HFFc6 (cell line): ENCODE measurements around the gene MCRIP1. TPM values are rescaled to one million over a fixed set of nuclear protein-coding genes. Genes with fewer than 3 reads are reported as not detected.

Experiments used
- DNase-seq: peaks from one replicate; pipeline ENCODE4 v3.0.0-alpha.2; 2018
- H3K27ac Mint-ChIP-seq: 2 replicates; pipeline ENCODE4 v1.8.0; 2020; ENCODE audit warnings: mild to moderate bottlenecking, mixed read lengths
- H3K27me3 Mint-ChIP-seq: 2 replicates; pipeline ENCODE4 v1.8.0; 2021; ENCODE audit warnings: mild to moderate bottlenecking, moderate library complexity, mixed read lengths; ENCODE audit not compliant: insufficient read depth
- H3K36me3 Mint-ChIP-seq: 2 replicates; pipeline ENCODE4 v1.8.0; 2021; ENCODE audit warnings: low read depth, mixed read lengths
- H3K4me1 Mint-ChIP-seq: 2 replicates; pipeline ENCODE4 v1.8.0; 2020; ENCODE audit warnings: low read depth, mixed read lengths
- H3K4me3 Mint-ChIP-seq: 2 replicates; pipeline ENCODE4 v1.8.0; 2020; ENCODE audit warnings: mild to moderate bottlenecking, moderate library complexity, mixed read lengths
- H3K9me3 Mint-ChIP-seq: 2 replicates; pipeline ENCODE4 v1.8.0; 2020; ENCODE audit warnings: mild to moderate bottlenecking, mixed read lengths
- CTCF ChIP-seq: fragments of 200-600 bp; sonication (generic); IDR thresholded peaks from 2 replicates; pipeline ENCODE4 v1.5.0; 2021; ENCODE audit warnings: antibody characterized with exemption, mild to moderate bottlenecking
- total RNA-seq, 6 experiments: library from RNA; stranded (reverse); fragmentation: NEBNext Ultra II Directional; extraction: Animal tissue kit (Norgen Biotek cat#: 25700); gene quantifications; 2 replicates in 1 of 6; 3 replicates in 5 of 6; pipeline ENCODE4 v1.2.3, GENCODE V29; 2021

Gene MCRIP1
- total RNA-seq, 6 experiments from 2014 or later = 88.0 to 103 (median 92.8) TPM

- Mint-ChIP-seq H3K4me1 (no peaks in the 10 kb centered on the region), H3K27ac (no peak overlapping the region), H3K27me3 (peaks cover 9% of the 10 kb centered on the region; the same call in 1 of the 2 replicates), H3K9me3 (no peaks in the 10 kb centered on the region), H3K36me3 (peaks cover 16% of the 10 kb centered on the region), H3K4me3 (no peak overlapping the region)
- no peak for TF ChIP-seq CTCF
- DNase-seq = no peak
These were observed 12.3 kb upstream of the MCRIP1 start for GRCh38 chr17:81845361-81845760.

DNA sequence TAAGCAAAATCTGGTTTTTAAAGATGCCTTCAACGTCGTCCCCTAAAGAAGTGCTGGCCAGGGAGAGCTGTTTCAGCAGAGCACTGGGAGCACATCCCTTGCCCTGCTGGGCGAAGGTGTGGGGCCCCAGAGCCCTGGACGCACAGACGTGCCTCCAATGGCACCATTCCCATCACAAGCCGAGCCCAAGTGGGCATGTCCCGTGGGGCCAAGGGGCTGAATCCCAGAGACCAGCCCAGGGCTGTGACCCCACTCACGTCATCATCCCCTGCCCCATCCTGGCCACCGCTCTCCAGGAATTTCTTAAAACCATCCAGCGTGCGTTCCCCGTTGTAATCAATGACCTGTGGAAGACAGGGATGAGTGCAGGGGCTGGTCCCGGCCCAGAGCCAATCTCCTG, 11.8 kb upstream of the MCRIP1 start:
- H3K27me3 Mint-ChIP-seq = peaks cover 9% of the 10 kb centered on the region; the same call in 1 of the 2 replicates
- peaks cover 16% of the 10 kb centered on the region for H3K36me3 Mint-ChIP-seq
- TF ChIP-seq CTCF = no peak
- DNase-seq = no peak
- H3K4me1 Mint-ChIP-seq = no peaks in the 10 kb centered on the region
- H3K9me3 Mint-ChIP-seq = no peaks in the 10 kb centered on the region
- no peak overlapping the region for H3K4me3 Mint-ChIP-seq
- no peak overlapping the region for H3K27ac Mint-ChIP-seq

GRCh38 chr17:81844327-81844851, 11.3 kb upstream of the MCRIP1 start:
- H3K27ac Mint-ChIP-seq = no peak overlapping the region
- H3K36me3 Mint-ChIP-seq = peaks cover 16% of the 10 kb centered on the region

GRCh38 chr17:81843713-81844326, 10.7 kb upstream of the MCRIP1 start:
- Mint-ChIP-seq H3K4me1 (no peaks in the 10 kb centered on the region), H3K36me3 (peaks cover 16% of the 10 kb centered on the region), H3K4me3 (no peak overlapping the region), H3K27ac (no peak overlapping the region; the same call in 1 of the 2 replicates), H3K27me3 (peaks cover 9% of the 10 kb centered on the region; the same call in 1 of the 2 replicates), H3K9me3 (no peaks in the 10 kb centered on the region)
- no peak for TF ChIP-seq CTCF
- DNase-seq = no peak

More at GRCh38 chr17:81844327-81844851, 11.3 kb upstream of the MCRIP1 start:
- DNase-seq = no peak
- Mint-ChIP-seq H3K27me3 (peaks cover 9% of the 10 kb centered on the region; the same call in 1 of the 2 replicates), H3K4me1 (no peaks in the 10 kb centered on the region), H3K4me3 (no peak overlapping the region), H3K9me3 (no peaks in the 10 kb centered on the region)
- no peak for TF ChIP-seq CTCF

- Mint-ChIP-seq H3K27ac (no peak overlapping the region; the same call in 1 of the 2 replicates), H3K9me3 (no peaks in the 10 kb centered on the region), H3K4me1 (peaks cover 1% of the 10 kb centered on the region), H3K4me3 (no peak overlapping the region), H3K36me3 (peaks cover 16% of the 10 kb centered on the region), H3K27me3 (peaks cover 9% of the 10 kb centered on the region; the same call in 1 of the 2 replicates)
- no peak for DNase-seq
- TF ChIP-seq CTCF = no peak
These were observed 9.8 kb upstream of the MCRIP1 start for GRCh38 chr17:81842725-81843504.
